B cell (primary cell): ENCODE measurements around the gene KLHL10. TPM values are rescaled to one million over a fixed set of nuclear protein-coding genes. Genes with fewer than 3 reads are reported as not detected.

Source experiments
- ATAC-seq: fragments of 200-7000 bp; cut with Tn5 transposase; one replicate; pipeline ENCODE4 v1.10.0; 2021; ENCODE audit warnings: low read depth, mild to moderate bottlenecking, moderate number of reproducible peaks, moderate library complexity
- CTCF ChIA-PET: fragments of 350-600 bp; sonication (Branson Sonifier 250); formaldehyde crosslinking; loops from one replicate; lab custom pipeline; 2021; ENCODE audit warnings: antibody characterized with exemption, inconsistent platforms; lab: Charles Lee
- POLR2A ChIA-PET: fragments of 350-600 bp; sonication (Branson Sonifier 250); formaldehyde crosslinking; loops from one replicate; lab custom pipeline; 2021; ENCODE audit warnings: antibody characterized with exemption; lab: Charles Lee
- DNase-seq: peaks from one replicate; pipeline ENCODE4 v3.0.0; 2013
- H2AFZ ChIP-seq: 2 replicates; pipeline ENCODE4 v1.6.1; 2012; ENCODE audit warnings: mild to moderate bottlenecking, low read depth, low read length; ENCODE audit not compliant: insufficient read depth, poor library complexity, severe bottlenecking
- H3K27ac ChIP-seq, 2 donors: 1 replicate in 1 of 2; 2 replicates in 1 of 2; pipeline ENCODE4 v1.5.1; 2012 to 2013; ENCODE audit warnings: low read length in 2 of 2, mild to moderate bottlenecking in 2 of 2, moderate library complexity in 1 of 2
- H3K27me3 ChIP-seq, 4 experiments: fragments of 200-600 bp in 1 of 4; sonication (generic) in 1 of 4; replicated peaks in 1 of 4; 1 replicate in 2 of 4; 2 replicates in 2 of 4; pipeline versions ENCODE4 v1.6.1 to v1.7.0; 2013 to 2016; ENCODE audit warnings: low read length in 3 of 4, mild to moderate bottlenecking in 2 of 4, mixed read lengths in 1 of 4, moderate library complexity in 1 of 4; ENCODE audit not compliant: insufficient read depth in 4 of 4, control insufficient read depth in 3 of 4; ENCODE audit errors: control extremely low read depth in 1 of 4
- H3K36me3 ChIP-seq, 2 experiments: replicated peaks in 1 of 2; 1 replicate in 1 of 2; 2 replicates in 1 of 2; pipeline versions ENCODE4 v1.6.1 to v1.7.1; 2013; ENCODE audit warnings: low read length in 1 of 2; ENCODE audit not compliant: insufficient read depth in 2 of 2, control insufficient read depth in 1 of 2; ENCODE audit errors: control extremely low read depth in 1 of 2, extremely low read depth in 1 of 2
- H3K4me1 ChIP-seq, 2 donors: fragments of 200-600 bp in 1 of 2; sonication (generic) in 1 of 2; 1 replicate in 1 of 2; 2 replicates in 1 of 2; pipeline versions ENCODE4 v1.5.1 to v1.6.1; 2013 to 2017; ENCODE audit warnings: low read length in 2 of 2; ENCODE audit not compliant: control insufficient read depth in 2 of 2, insufficient read depth in 2 of 2
- H3K4me2 ChIP-seq: replicated peaks from 2 replicates; pipeline ENCODE3; 2012; ENCODE audit warnings: mild to moderate bottlenecking, low read depth, low read length; ENCODE audit not compliant: poor library complexity, severe bottlenecking
- H3K4me3 ChIP-seq, 5 experiments: fragments of 200-600 bp in 1 of 5; sonication (generic) in 1 of 5; 1 replicate in 3 of 5; 2 replicates in 2 of 5; pipeline versions ENCODE4 v1.5.1 to v1.7.0; 2011 to 2016; ENCODE audit warnings: low read length in 4 of 5, mild to moderate bottlenecking in 4 of 5, low read depth in 2 of 5, control low read depth in 1 of 5, moderate library complexity in 1 of 5; ENCODE audit not compliant: insufficient read depth in 1 of 5; ENCODE audit errors: control extremely low read depth in 1 of 5, extremely low read depth in 1 of 5
- H3K79me2 ChIP-seq: fragments of 200-600 bp; sonication (generic); one replicate; pipeline ENCODE4 v1.6.0; 2016; ENCODE audit warnings: low read length; ENCODE audit not compliant: control insufficient read depth, insufficient read depth
- H3K9ac ChIP-seq: fragments of 200-600 bp; sonication (generic); 2 replicates; pipeline ENCODE4 v1.6.1; 2017; ENCODE audit warnings: mild to moderate bottlenecking, low read length, moderate library complexity
- H3K9me3 ChIP-seq, 3 donors: one replicate each; pipeline versions ENCODE4 v1.6.1 to v1.7.1; 2013; ENCODE audit warnings: low read length in 2 of 3; ENCODE audit not compliant: control insufficient read depth in 2 of 3, insufficient read depth in 1 of 3; ENCODE audit errors: control extremely low read depth in 1 of 3
- H4K20me1 ChIP-seq: 2 replicates; pipeline ENCODE4 v1.6.0; 2012; ENCODE audit warnings: mild to moderate bottlenecking, low read length; ENCODE audit not compliant: insufficient read depth, control insufficient read depth, poor library complexity, severe bottlenecking
- H3K27ac Mint-ChIP-seq: one replicate; pipeline ENCODE4 v1.8.0; 2021; ENCODE audit warnings: mixed read lengths
- H3K27me3 Mint-ChIP-seq: one replicate; pipeline ENCODE4 v1.8.0; 2021; ENCODE audit warnings: mixed read lengths
- H3K4me1 Mint-ChIP-seq: one replicate; pipeline ENCODE4 v1.8.0; 2021; ENCODE audit warnings: mixed read lengths
- H3K4me3 Mint-ChIP-seq: one replicate; pipeline ENCODE4 v1.8.0; 2021; ENCODE audit warnings: mixed read lengths
- H3K9me3 Mint-ChIP-seq: one replicate; pipeline ENCODE4 v1.8.0; 2022; ENCODE audit warnings: mixed read lengths; ENCODE audit not compliant: insufficient read depth
- CTCF ChIP-seq: fragments of 200-600 bp; IDR thresholded peaks from one replicate; pipeline ENCODE4 v1.8.0; 2022; ENCODE audit warnings: antibody characterized with exemption, mild to moderate bottlenecking
- EZH2 ChIP-seq: IDR thresholded peaks from 2 replicates; pipeline ENCODE4 v1.6.1; 2012; ENCODE audit warnings: borderline replicate concordance, low read depth, mild to moderate bottlenecking, moderate library complexity, low read length; ENCODE audit not compliant: insufficient read depth, poor library complexity, severe bottlenecking
- WGBS: methylation state at CpG from one replicate; pipeline ENCODE4 v1.1.5; 2013; ENCODE audit warnings: missing lambda C conversion rate; ENCODE audit not compliant: insufficient coverage; 5-methylcytosine and 5-hydroxymethylcytosine counted together
- intact Hi-C: fragments of 100-400 bp; cut with micrococcal nuclease; formaldehyde crosslinking; loops from one replicate; pipeline ENCODE4 v1.10.0; 2022
- polyA plus RNA-seq: library from polyadenylated mRNA; depleted of rRNA; stranded (reverse); fragments of >200 nt; gene quantifications from 2 replicates; pipeline ENCODE4 v1.2.3, GENCODE V29; 2012
- total RNA-seq, 2 donors: library from RNA; stranded (reverse); fragments of 120-200 nt in 1 of 2; gene quantifications; 1 replicate in 1 of 2; 2 replicates in 1 of 2; pipeline versions ENCODE4 v1.2.3 to v1.2.4, GENCODE V29; 2013 to 2022

The KLHL10 gene
- total and polyA plus RNA-seq, 2 donors (not counting 1 experiment from before 2014, with no cell fraction given), result 0.12 to 0.37 TPM

GRCh38 chr17:41810659-41811548 is 26.7 kb upstream of the KLHL10 start:
- H4K20me1 ChIP-seq, result no peaks in the 10 kb centered on the region
- no peaks in the 10 kb centered on the region for H3K9me3 Mint-ChIP-seq
- peaks cover 20% of the 10 kb centered on the region in 2 donors for H3K4me1 ChIP-seq
- H3K9me3 ChIP-seq, result no peaks in the 10 kb centered on the region
- TF ChIP-seq CTCF, result no peak
- no peak for TF ChIP-seq EZH2
- POLR2A ChIA-PET, result interaction anchor here (0.6 kb wide), 1 partner anchor 10 kb away, joined by 3 read pairs; no protein-coding TSS in a partner anchor
- DNase-seq (peak; percentile 32), ATAC-seq (peak; percentile 20)
- H3K36me3 ChIP-seq, result no peaks in the 10 kb centered on the region
- H2AFZ ChIP-seq, result peak overlapping the region; percentile 93
- no peak overlapping the region for H3K27ac Mint-ChIP-seq
- no peaks in the 10 kb centered on the region for H3K79me2 ChIP-seq
- no peak overlapping the region for H3K27ac ChIP-seq
- H3K4me3 Mint-ChIP-seq, result peak overlapping the region; percentile 96
- H3K4me2 ChIP-seq, result peak overlapping the region; percentile 88
- peak overlapping the region in 4 of 5 experiments; percentile 49 to 85 (median 62) for H3K4me3 ChIP-seq
- intact Hi-C loops, result loop anchor here (1.0 to 2.0 kb wide), 5 partner anchors 10 to 72 kb away; partner anchors contain the start of genes JUP, KLHL11 and NT5C3B
- H3K27me3 Mint-ChIP-seq, result peaks cover 6% of the 10 kb centered on the region
- peaks cover 19% of the 10 kb centered on the region for H3K4me1 Mint-ChIP-seq
- H3K27me3 ChIP-seq, result peaks cover 0 to 25% (median 5%) of the 10 kb centered on the region in 4 experiments
- 37% methylated on average over 48 of the region's 58 CpGs for WGBS
- CTCF ChIA-PET, result interaction anchor here (0.8 to 3.3 kb wide), 17 partner anchors 9 to 120 kb away, joined by 3 to 27 read pairs (median 4); partner anchors contain the start of genes ACLY, JUP, KLHL10 and ODAD4
- H3K9ac ChIP-seq, result peak overlapping the region; percentile 78
